Endodermal cell (in vitro differentiated cells): ENCODE results near the gene C1QC. TPM values are rescaled to one million over a fixed set of nuclear protein-coding genes. Genes with fewer than 3 reads are reported as not detected.

Experiments
- DNase-seq: peaks from one replicate; pipeline ENCODE4 v3.0.0-alpha.2; 2017
- H3K27ac ChIP-seq: 2 replicates; pipeline ENCODE4 v1.5.1; 2013; ENCODE audit warnings: mild to moderate bottlenecking, low read depth, low read length, moderate library complexity
- H3K27me3 ChIP-seq: 2 replicates; pipeline ENCODE4 v1.6.1; 2013; ENCODE audit warnings: mild to moderate bottlenecking, low read length, moderate library complexity; ENCODE audit not compliant: insufficient read depth, control insufficient read depth, poor library complexity, severe bottlenecking
- H3K36me3 ChIP-seq: 2 replicates; pipeline ENCODE4 v1.7.0; 2013; ENCODE audit warnings: mild to moderate bottlenecking, low read length, moderate library complexity; ENCODE audit not compliant: control insufficient read depth, insufficient read depth
- H3K4me1 ChIP-seq: one replicate; pipeline ENCODE4 v1.7.0; 2013; ENCODE audit warnings: low read length; ENCODE audit not compliant: control insufficient read depth, insufficient read depth
- H3K4me3 ChIP-seq: 2 replicates; pipeline ENCODE4 v1.5.1; 2013; ENCODE audit warnings: mild to moderate bottlenecking, low read length, moderate library complexity
- H3K9ac ChIP-seq: 2 replicates; pipeline ENCODE4 v1.6.1; 2013; ENCODE audit warnings: mild to moderate bottlenecking, low read length, moderate library complexity; ENCODE audit not compliant: poor library complexity, severe bottlenecking; ENCODE audit errors: extremely low read depth
- H3K9me3 ChIP-seq: 2 replicates; pipeline ENCODE4 v1.6.1; 2013; ENCODE audit warnings: mild to moderate bottlenecking, low read length, moderate library complexity; ENCODE audit not compliant: control insufficient read depth
- H3K27ac Mint-ChIP-seq: 2 replicates; pipeline ENCODE4 v1.8.0; 2020; ENCODE audit warnings: mixed read lengths
- H3K27me3 Mint-ChIP-seq: 2 replicates; pipeline ENCODE4 v1.8.0; 2021; ENCODE audit warnings: mild to moderate bottlenecking, mixed read lengths; ENCODE audit not compliant: insufficient read depth
- H3K36me3 Mint-ChIP-seq: 2 replicates; pipeline ENCODE4 v1.8.0; 2020; ENCODE audit warnings: low read depth, mixed read lengths
- H3K4me1 Mint-ChIP-seq: 2 replicates; pipeline ENCODE4 v1.8.0; 2020; ENCODE audit warnings: mixed read lengths
- H3K4me3 Mint-ChIP-seq: 2 replicates; pipeline ENCODE4 v1.8.0; 2020; ENCODE audit warnings: mild to moderate bottlenecking, moderate library complexity, mixed read lengths
- H3K9me3 Mint-ChIP-seq: 2 replicates; pipeline ENCODE4 v1.8.0; 2020; ENCODE audit warnings: mild to moderate bottlenecking, mixed read lengths
- WGBS, 2 experiments: methylation state at CpG; one replicate each; pipeline versions ENCODE4 v1.1.5 to v1.1.7; 2013; ENCODE audit warnings: missing lambda C conversion rate in 2 of 2, mixed read lengths in 1 of 2; ENCODE audit not compliant: insufficient coverage in 1 of 2, insufficient read length in 1 of 2; 5-methylcytosine and 5-hydroxymethylcytosine counted together
- total RNA-seq, 2 donors: library from RNA; stranded (reverse); fragmentation: NEBNext Ultra II Directional in 1 of 2; extraction: Animal tissue kit (Norgen Biotek cat#: 25700) in 1 of 2; gene quantifications; 2 replicates in 1 of 2; 3 replicates in 1 of 2; pipeline ENCODE4 v1.2.1, GENCODE V29; 2021
- TF ChIP-seq, protein P1 (sequence below): fragments of 200-600 bp; sonication (generic); conservative IDR thresholded peaks from 2 replicates; pipeline ENCODE4 v1.5.0; 2021; ENCODE audit warnings: antibody characterized with exemption, mild to moderate bottlenecking

Gene C1QC
- total RNA-seq, 2 donors from 2014 or later, result not detected

- peaks cover 16% of the 10 kb centered on the region for H3K27me3 ChIP-seq
- H3K4me3 ChIP-seq, result no peak overlapping the region
- Mint-ChIP-seq H3K4me3 (no peak overlapping the region), H3K27ac (no peak overlapping the region), H3K27me3 (peaks cover 11% of the 10 kb centered on the region), H3K9me3 (no peaks in the 10 kb centered on the region), H3K36me3 (no peaks in the 10 kb centered on the region), H3K4me1 (peaks cover 5% of the 10 kb centered on the region)
- no peak for DNase-seq
- H3K9ac ChIP-seq, result no peak overlapping the region
- WGBS, 2 experiments, result 80 to 84% methylated on average over 3 of the region's 3 CpGs
- H3K36me3 ChIP-seq, result no peaks in the 10 kb centered on the region
- no peak overlapping the region for H3K27ac ChIP-seq
- H3K9me3 ChIP-seq, result no peaks in the 10 kb centered on the region
- TF ChIP-seq, protein P1, sequence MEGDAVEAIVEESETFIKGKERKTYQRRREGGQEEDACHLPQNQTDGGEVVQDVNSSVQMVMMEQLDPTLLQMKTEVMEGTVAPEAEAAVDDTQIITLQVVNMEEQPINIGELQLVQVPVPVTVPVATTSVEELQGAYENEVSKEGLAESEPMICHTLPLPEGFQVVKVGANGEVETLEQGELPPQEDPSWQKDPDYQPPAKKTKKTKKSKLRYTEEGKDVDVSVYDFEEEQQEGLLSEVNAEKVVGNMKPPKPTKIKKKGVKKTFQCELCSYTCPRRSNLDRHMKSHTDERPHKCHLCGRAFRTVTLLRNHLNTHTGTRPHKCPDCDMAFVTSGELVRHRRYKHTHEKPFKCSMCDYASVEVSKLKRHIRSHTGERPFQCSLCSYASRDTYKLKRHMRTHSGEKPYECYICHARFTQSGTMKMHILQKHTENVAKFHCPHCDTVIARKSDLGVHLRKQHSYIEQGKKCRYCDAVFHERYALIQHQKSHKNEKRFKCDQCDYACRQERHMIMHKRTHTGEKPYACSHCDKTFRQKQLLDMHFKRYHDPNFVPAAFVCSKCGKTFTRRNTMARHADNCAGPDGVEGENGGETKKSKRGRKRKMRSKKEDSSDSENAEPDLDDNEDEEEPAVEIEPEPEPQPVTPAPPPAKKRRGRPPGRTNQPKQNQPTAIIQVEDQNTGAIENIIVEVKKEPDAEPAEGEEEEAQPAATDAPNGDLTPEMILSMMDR, result peak; percentile 44
- H3K4me1 ChIP-seq, result no peaks in the 10 kb centered on the region
Observed at GRCh38 chr1:22658385-22659163, 15.1 kb downstream of the C1QC start.

GRCh38 chr1:22660716-22661241, 17.3 kb downstream of the C1QC start:
- Histone ChIP-seq H3K9ac (no peak overlapping the region), H3K27me3 (peaks cover 13% of the 10 kb centered on the region), H3K9me3 (no peaks in the 10 kb centered on the region), H3K4me1 (no peaks in the 10 kb centered on the region), H3K27ac (no peak overlapping the region), H3K4me3 (no peak overlapping the region), H3K36me3 (no peaks in the 10 kb centered on the region)
- peaks cover 5% of the 10 kb centered on the region for H3K4me1 Mint-ChIP-seq
- WGBS, 2 experiments, result 92% methylated on average over 15 to 19 of the region's 19 CpGs
- no peaks in the 10 kb centered on the region for H3K9me3 Mint-ChIP-seq
- DNase-seq, result no peak
- H3K4me3 Mint-ChIP-seq, result no peak overlapping the region
- H3K36me3 Mint-ChIP-seq, result no peaks in the 10 kb centered on the region
- H3K27ac Mint-ChIP-seq, result no peak overlapping the region
- peaks cover 9% of the 10 kb centered on the region for H3K27me3 Mint-ChIP-seq
- TF ChIP-seq, protein P1, result no peak

DNA sequence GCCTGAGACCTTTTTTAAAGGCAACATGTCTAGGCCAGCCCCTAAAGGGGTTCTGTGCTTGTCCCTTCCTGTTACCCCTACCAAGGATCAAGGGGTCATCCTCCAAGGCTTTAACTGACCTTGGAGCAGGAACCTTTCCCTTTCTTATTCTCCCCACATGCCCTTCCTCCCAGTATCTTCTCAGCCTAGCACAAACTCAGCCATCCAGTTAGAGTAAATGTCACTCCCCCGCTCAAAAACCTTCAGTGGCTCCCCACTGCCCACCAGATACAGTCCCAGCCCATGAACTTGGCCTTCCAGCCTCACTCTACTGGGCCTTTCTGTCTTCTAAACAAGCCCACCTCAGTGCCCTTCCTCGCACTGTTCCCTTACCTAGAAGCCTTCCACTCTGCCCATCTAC, 18.4 kb downstream of the C1QC start:
- H3K27ac Mint-ChIP-seq, result no peak overlapping the region
- Histone ChIP-seq H3K4me1 (no peaks in the 10 kb centered on the region), H3K9me3 (no peaks in the 10 kb centered on the region), H3K36me3 (no peaks in the 10 kb centered on the region), H3K27me3 (peaks cover 2% of the 10 kb centered on the region), H3K27ac (no peak overlapping the region), H3K9ac (no peak overlapping the region), H3K4me3 (no peak overlapping the region)
- no peak for DNase-seq
- 96 to 100% methylated on average over 2 of the region's 2 CpGs for WGBS, 2 experiments
- H3K4me3 Mint-ChIP-seq, result no peak overlapping the region
- no peaks in the 10 kb centered on the region for H3K36me3 Mint-ChIP-seq
- H3K27me3 Mint-ChIP-seq, result peaks cover 4% of the 10 kb centered on the region
- H3K4me1 Mint-ChIP-seq, result peaks cover 5% of the 10 kb centered on the region
- H3K9me3 Mint-ChIP-seq, result no peaks in the 10 kb centered on the region
- TF ChIP-seq, protein P1, result no peak
